ENCODE data around the gene DCBLD1.

DNA sequence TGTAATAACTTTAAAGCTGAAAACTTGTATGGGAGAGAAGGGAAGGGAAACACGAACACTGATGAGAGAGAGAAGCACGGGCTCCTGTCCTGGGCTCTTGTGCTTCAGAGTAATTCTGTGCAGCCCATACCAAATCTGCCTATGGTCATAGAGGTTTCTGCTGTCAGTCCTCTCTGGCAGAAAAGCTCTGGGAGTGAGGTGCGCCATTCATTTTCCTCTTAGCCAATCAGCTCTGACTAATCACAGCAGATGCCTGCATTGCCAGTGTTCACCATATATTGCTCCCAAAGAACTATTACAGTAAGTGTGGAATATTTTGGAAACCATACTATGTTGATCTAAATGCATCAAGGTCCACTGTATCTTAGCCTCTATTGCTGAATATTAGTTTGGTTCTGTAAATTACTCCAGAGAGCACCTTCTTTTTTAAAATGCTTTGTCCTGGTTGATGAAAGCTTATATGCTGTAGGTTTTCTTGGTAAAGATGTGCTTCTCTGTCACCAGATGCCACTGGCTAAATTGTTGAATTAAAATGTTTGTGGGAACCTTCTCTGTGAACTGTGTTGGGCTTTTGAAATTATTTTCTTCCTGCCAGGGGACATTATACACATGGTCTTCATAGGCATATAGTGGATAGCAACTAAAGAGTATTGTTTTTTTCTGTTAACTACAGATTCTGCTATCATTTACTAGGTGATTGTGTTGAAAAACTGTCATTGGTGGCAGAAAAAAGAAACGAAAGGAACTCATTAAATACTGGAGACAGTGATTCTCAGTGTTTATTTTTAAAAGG is 38.3 kb downstream of the DCBLD1 start:
- TF ChIP-seq POLR2A (IDR thresholded peaks at IDR 0.05; ENCODE audit: low read depth, low read length) (no peak), POLR2AphosphoS5 (IDR thresholded peaks at IDR 0.05; ENCODE audit: low read depth, low read length) (no peak)

Data from GM12892 (cell line).